Measurements from ENCODE around the gene KCNF1.

GRCh38 chr2:10891390-10891789 is 20.3 kb upstream of the KCNF1 start:
- TF ChIP-seq, protein P1, sequence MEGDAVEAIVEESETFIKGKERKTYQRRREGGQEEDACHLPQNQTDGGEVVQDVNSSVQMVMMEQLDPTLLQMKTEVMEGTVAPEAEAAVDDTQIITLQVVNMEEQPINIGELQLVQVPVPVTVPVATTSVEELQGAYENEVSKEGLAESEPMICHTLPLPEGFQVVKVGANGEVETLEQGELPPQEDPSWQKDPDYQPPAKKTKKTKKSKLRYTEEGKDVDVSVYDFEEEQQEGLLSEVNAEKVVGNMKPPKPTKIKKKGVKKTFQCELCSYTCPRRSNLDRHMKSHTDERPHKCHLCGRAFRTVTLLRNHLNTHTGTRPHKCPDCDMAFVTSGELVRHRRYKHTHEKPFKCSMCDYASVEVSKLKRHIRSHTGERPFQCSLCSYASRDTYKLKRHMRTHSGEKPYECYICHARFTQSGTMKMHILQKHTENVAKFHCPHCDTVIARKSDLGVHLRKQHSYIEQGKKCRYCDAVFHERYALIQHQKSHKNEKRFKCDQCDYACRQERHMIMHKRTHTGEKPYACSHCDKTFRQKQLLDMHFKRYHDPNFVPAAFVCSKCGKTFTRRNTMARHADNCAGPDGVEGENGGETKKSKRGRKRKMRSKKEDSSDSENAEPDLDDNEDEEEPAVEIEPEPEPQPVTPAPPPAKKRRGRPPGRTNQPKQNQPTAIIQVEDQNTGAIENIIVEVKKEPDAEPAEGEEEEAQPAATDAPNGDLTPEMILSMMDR (conservative IDR thresholded peaks at IDR 0.05) = no peak
- no peak for TF ChIP-seq ZFX (IDR thresholded peaks at IDR 0.05)
